Ishikawa (cell line): ENCODE measurements around the gene NF1.

Source experiments
- CEBPB ChIP-seq: IDR thresholded peaks from 2 replicates; pipeline ENCODE4 v1.6.1; 2012
- RAD21 ChIP-seq: IDR thresholded peaks from 2 replicates; pipeline ENCODE4 v1.6.1; 2012; ENCODE audit warnings: low read depth
- REST ChIP-seq: IDR thresholded peaks from 2 replicates; pipeline ENCODE4 v1.6.1; 2012; ENCODE audit warnings: low read depth, mild to moderate bottlenecking
- TCF12 ChIP-seq: IDR thresholded peaks from 2 replicates; pipeline ENCODE4 v1.6.1; 2012; ENCODE audit warnings: low read depth
- USF1 ChIP-seq: IDR thresholded peaks from 2 replicates; pipeline ENCODE4 v1.6.1; 2012
- YY1 ChIP-seq: IDR thresholded peaks from 2 replicates; pipeline ENCODE4 v1.6.1; 2012; ENCODE audit warnings: low read depth

- TF ChIP-seq RAD21 (no peak), REST (no peak), TCF12 (no peak), YY1 (no peak), USF1 (no peak), CEBPB (no peak)
Measured at GRCh38 chr17:31327534-31328159, 232.9 kb downstream of the NF1 start.
